Measurements from ENCODE around the gene BCR.

BCR gene

GRCh38 chr22:23144432-23144831, 35.9 kb upstream of the BCR start:
- Mint-ChIP-seq H3K4me3 (peak overlapping the region; percentile 77 to 78), H3K27ac (peak overlapping the region; percentile 93 to 98), H3K36me3 (ENCODE audit: insufficient read depth) (peaks cover 51% of the 10 kb centered on the region), H3K9me3 (no peaks in the 10 kb centered on the region), H3K4me1 (ENCODE audit: low read depth in 2 of 2) (peaks cover 37 to 41% of the 10 kb centered on the region in 2 donors), H3K27me3 (no peaks in the 10 kb centered on the region)
- no peak for DNase-seq
- ATAC-seq (replicated peaks) = no peak

GRCh38 chr22:23144932-23145877, 35.1 kb upstream of the BCR start, which contains the start of gene RAB36:
RAB36 (plus strand) TSS chr22:23145477; CDS start chr22:23146617, 1,140 bp downstream.
- DNase-seq (peak; percentile 86 to 98 (median 95)), ATAC-seq (replicated peaks) (peak; percentile 65)
- Mint-ChIP-seq H3K27ac (peak within 1 kb of the TSS; percentile 93 to 98), H3K4me1 (ENCODE audit: low read depth in 2 of 2) (peaks cover 37 to 39% of the 10 kb centered on the region in 2 donors), H3K4me3 (peak within 1 kb of the TSS; percentile 77 to 78), H3K27me3 (no peaks in the 10 kb centered on the region), H3K36me3 (ENCODE audit: insufficient read depth) (peaks cover 51% of the 10 kb centered on the region), H3K9me3 (no peaks in the 10 kb centered on the region)

GRCh38 chr22:23145878-23146470, 34.3 kb upstream of the BCR start:
- no peaks in the 10 kb centered on the region for H3K27me3 Mint-ChIP-seq
- DNase-seq = no peak
- peak overlapping the region; percentile 93 to 98 for H3K27ac Mint-ChIP-seq
- H3K4me3 Mint-ChIP-seq = peak overlapping the region; percentile 77 to 78
- H3K4me1 Mint-ChIP-seq (ENCODE audit: low read depth in 2 of 2) = peaks cover 32 to 37% of the 10 kb centered on the region in 2 donors
- H3K36me3 Mint-ChIP-seq (ENCODE audit: insufficient read depth) = peaks cover 49% of the 10 kb centered on the region
- no peak for ATAC-seq (replicated peaks)
- H3K9me3 Mint-ChIP-seq = no peaks in the 10 kb centered on the region

GRCh38 chr22:23146478-23147205, 33.7 kb upstream of the BCR start:
- peak overlapping the region in 1 of 2 donors; percentile 40 for H3K4me3 Mint-ChIP-seq
- DNase-seq = no peak
- H3K27ac Mint-ChIP-seq = peak overlapping the region; percentile 93 to 98

GRCh38 chr22:23147617-23148387, 32.5 kb upstream of the BCR start:
- peak overlapping the region; percentile 65 to 98 for H3K27ac Mint-ChIP-seq
- no peak overlapping the region for H3K4me3 Mint-ChIP-seq
- no peaks in the 10 kb centered on the region for H3K27me3 Mint-ChIP-seq
- DNase-seq (no peak), ATAC-seq (replicated peaks) (no peak)
- H3K4me1 Mint-ChIP-seq (ENCODE audit: low read depth in 2 of 2) = peaks cover 20 to 30% of the 10 kb centered on the region in 2 donors
- peaks cover 31% of the 10 kb centered on the region for H3K36me3 Mint-ChIP-seq (ENCODE audit: insufficient read depth)
- no peaks in the 10 kb centered on the region for H3K9me3 Mint-ChIP-seq

More at GRCh38 chr22:23146478-23147205, 33.7 kb upstream of the BCR start:
- Mint-ChIP-seq H3K27me3 (no peaks in the 10 kb centered on the region), H3K4me1 (ENCODE audit: low read depth in 2 of 2) (peaks cover 28 to 36% of the 10 kb centered on the region in 2 donors), H3K9me3 (no peaks in the 10 kb centered on the region), H3K36me3 (ENCODE audit: insufficient read depth) (peaks cover 43% of the 10 kb centered on the region)
- ATAC-seq (replicated peaks) = no peak

GRCh38 chr22:23149743-23150238, 30.5 kb upstream of the BCR start:
- no peak for DNase-seq
- Mint-ChIP-seq H3K4me3 (no peak overlapping the region), H3K27ac (peak overlapping the region; percentile 9 to 88), H3K9me3 (no peaks in the 10 kb centered on the region), H3K27me3 (no peaks in the 10 kb centered on the region), H3K36me3 (ENCODE audit: insufficient read depth) (peaks cover 18% of the 10 kb centered on the region), H3K4me1 (ENCODE audit: low read depth in 2 of 2) (peaks cover 10 to 32% of the 10 kb centered on the region in 2 donors)
- no peak for ATAC-seq (replicated peaks)

GRCh38 chr22:23150762-23151161, 29.5 kb upstream of the BCR start:
- peaks cover 8% of the 10 kb centered on the region for H3K36me3 Mint-ChIP-seq (ENCODE audit: insufficient read depth)
- H3K27ac Mint-ChIP-seq = peak overlapping the region in 1 of 2 donors; percentile 33
- no peak overlapping the region for H3K4me3 Mint-ChIP-seq
- H3K9me3 Mint-ChIP-seq = no peaks in the 10 kb centered on the region
- DNase-seq (no peak), ATAC-seq (replicated peaks) (no peak)
- peaks cover 4 to 28% of the 10 kb centered on the region in 2 donors for H3K4me1 Mint-ChIP-seq (ENCODE audit: low read depth in 2 of 2)
- H3K27me3 Mint-ChIP-seq = no peaks in the 10 kb centered on the region

GRCh38 chr22:23151827-23152226, 28.5 kb upstream of the BCR start:
- no peak for ATAC-seq (replicated peaks)

GRCh38 chr22:23152238-23153114, 27.8 kb upstream of the BCR start:
- ATAC-seq (replicated peaks) (peak; percentile 31), DNase-seq (no peak)
- H3K9me3 Mint-ChIP-seq = no peaks in the 10 kb centered on the region
- H3K27ac Mint-ChIP-seq = peak overlapping the region; percentile 22 to 86
- peak overlapping the region in 1 of 2 donors; percentile 58 for H3K4me3 Mint-ChIP-seq
- peaks cover 4 to 20% of the 10 kb centered on the region in 2 donors for H3K4me1 Mint-ChIP-seq (ENCODE audit: low read depth in 2 of 2)
- H3K27me3 Mint-ChIP-seq = no peaks in the 10 kb centered on the region
- no peaks in the 10 kb centered on the region for H3K36me3 Mint-ChIP-seq (ENCODE audit: insufficient read depth)

More at GRCh38 chr22:23151827-23152226, 28.5 kb upstream of the BCR start:
- H3K36me3 Mint-ChIP-seq (ENCODE audit: insufficient read depth) = no peaks in the 10 kb centered on the region
- no peak overlapping the region for H3K27ac Mint-ChIP-seq
- DNase-seq = no peak
- H3K4me1 Mint-ChIP-seq (ENCODE audit: low read depth in 2 of 2) = peaks cover 4 to 22% of the 10 kb centered on the region in 2 donors
- no peaks in the 10 kb centered on the region for H3K27me3 Mint-ChIP-seq
- no peaks in the 10 kb centered on the region for H3K9me3 Mint-ChIP-seq
- no peak overlapping the region for H3K4me3 Mint-ChIP-seq

GRCh38 chr22:23153994-23154393, 26.3 kb upstream of the BCR start:
- Mint-ChIP-seq H3K27me3 (no peaks in the 10 kb centered on the region), H3K4me3 (peak overlapping the region in 1 of 2 donors; percentile 58), H3K27ac (peak overlapping the region; percentile 22 to 86), H3K4me1 (ENCODE audit: low read depth in 2 of 2) (peaks cover 4 to 20% of the 10 kb centered on the region in 2 donors), H3K9me3 (no peaks in the 10 kb centered on the region), H3K36me3 (ENCODE audit: insufficient read depth) (no peaks in the 10 kb centered on the region)
- ATAC-seq (replicated peaks) (no peak), DNase-seq (no peak)

GRCh38 chr22:23154461-23154860, 25.8 kb upstream of the BCR start:
- Mint-ChIP-seq H3K4me3 (no peak overlapping the region), H3K27ac (peak overlapping the region; percentile 22 to 29), H3K27me3 (no peaks in the 10 kb centered on the region), H3K4me1 (ENCODE audit: low read depth in 2 of 2) (peaks cover 4 to 20% of the 10 kb centered on the region in 2 donors), H3K36me3 (ENCODE audit: insufficient read depth) (no peaks in the 10 kb centered on the region), H3K9me3 (no peaks in the 10 kb centered on the region)
- DNase-seq = no peak
- no peak for ATAC-seq (replicated peaks)

GRCh38 chr22:23155143-23155542, 25.2 kb upstream of the BCR start:
- no peak for DNase-seq
- ATAC-seq (replicated peaks) = no peak
- no peaks in the 10 kb centered on the region for H3K36me3 Mint-ChIP-seq (ENCODE audit: insufficient read depth)
- H3K27ac Mint-ChIP-seq = peak overlapping the region in 1 of 2 donors; percentile 81
- H3K4me1 Mint-ChIP-seq (ENCODE audit: low read depth in 2 of 2) = peaks cover 4 to 20% of the 10 kb centered on the region in 2 donors
- no peaks in the 10 kb centered on the region for H3K27me3 Mint-ChIP-seq
- H3K9me3 Mint-ChIP-seq = no peaks in the 10 kb centered on the region
- H3K4me3 Mint-ChIP-seq = no peak overlapping the region
